ENCODE results near the gene DLGAP4. TPM values are rescaled to one million over a fixed set of nuclear protein-coding genes. Genes with fewer than 3 reads are reported as not detected.

DLGAP4 gene
- total and polyA plus RNA-seq, 8 donors, result 15.1 to 92.2 (median 33.5) TPM

GRCh38 chr20:36431604-36432003 is 125.5 kb downstream of the DLGAP4 start:
- intact Hi-C loops (cut with DNase I; ENCODE audit: low total_unique reads), result no loop called here
- H3K9me3 ChIP-seq, result no peaks in the 10 kb centered on the region
- H3K4me3 ChIP-seq, result no peak overlapping the region
- DNase-seq, result no peak
- no peak overlapping the region for H3K27ac ChIP-seq
- H3K4me1 ChIP-seq, result peaks cover 0 to 10% (median 8%) of the 10 kb centered on the region in 4 donors
- TF ChIP-seq CTCF (IDR thresholded peaks at IDR 0.05), result no peak
- TF ChIP-seq POLR2A (IDR thresholded peaks at IDR 0.05), result no peak
- TF ChIP-seq POLR2AphosphoS5 (IDR thresholded peaks at IDR 0.05), result no peak
- no peak for TF ChIP-seq EP300 (IDR thresholded peaks at IDR 0.05)
- H3K36me3 ChIP-seq, result no peaks in the 10 kb centered on the region
- peaks cover 0 to 9% (median 7%) of the 10 kb centered on the region in 3 donors for H3K27me3 ChIP-seq
- 84 to 88% (median 87%) methylated on average over 19 to 24 of the region's 24 CpGs for WGBS, 5 donors

- intact Hi-C loops (cut with DNase I; ENCODE audit: low total_unique reads), result no loop called here
- Histone ChIP-seq H3K36me3 (no peaks in the 10 kb centered on the region), H3K4me3 (no peak overlapping the region), H3K9me3 (no peaks in the 10 kb centered on the region), H3K27me3 (peaks cover 0 to 13% (median 7%) of the 10 kb centered on the region in 3 donors), H3K4me1 (peaks cover 0 to 11% (median 8%) of the 10 kb centered on the region in 4 donors), H3K27ac (no peak overlapping the region)
- 94 to 97% (median 95%) methylated on average over 19 to 23 of the region's 23 CpGs for WGBS, 5 donors
- no peak for DNase-seq
- TF ChIP-seq POLR2AphosphoS5 (IDR thresholded peaks at IDR 0.05) (no peak), EP300 (IDR thresholded peaks at IDR 0.05) (no peak), POLR2A (IDR thresholded peaks at IDR 0.05) (no peak), CTCF (IDR thresholded peaks at IDR 0.05) (no peak)
Measured at GRCh38 chr20:36432096-36432495, 126.0 kb downstream of the DLGAP4 start.

GRCh38 chr20:36434383-36434782 is 128.2 kb downstream of the DLGAP4 start:
- Histone ChIP-seq H3K27me3 (peaks cover 0 to 22% (median 7%) of the 10 kb centered on the region in 3 donors), H3K4me3 (no peak overlapping the region), H3K27ac (no peak overlapping the region), H3K36me3 (no peaks in the 10 kb centered on the region), H3K9me3 (no peaks in the 10 kb centered on the region), H3K4me1 (peaks cover 0 to 13% (median 10%) of the 10 kb centered on the region in 4 donors)
- TF ChIP-seq CTCF (IDR thresholded peaks at IDR 0.05), result no peak
- no peak for TF ChIP-seq EP300 (IDR thresholded peaks at IDR 0.05)
- TF ChIP-seq POLR2AphosphoS5 (IDR thresholded peaks at IDR 0.05), result no peak
- DNase-seq, result no peak
- intact Hi-C loops (cut with DNase I; ENCODE audit: low total_unique reads), result no loop called here
- 67 to 82% (median 70%) methylated on average over 2 of the region's 2 CpGs for WGBS, 5 donors

GRCh38 chr20:36435124-36435523 is 129.0 kb downstream of the DLGAP4 start:
- H3K27me3 ChIP-seq, result peaks cover 0 to 28% (median 7%) of the 10 kb centered on the region in 3 donors
- H3K4me3 ChIP-seq, result no peak overlapping the region
- no peak for DNase-seq
- WGBS, 5 donors, result 83 to 91% (median 89%) methylated on average over 7 of the region's 7 CpGs
- TF ChIP-seq POLR2A (IDR thresholded peaks at IDR 0.05), result no peak
- no peak for TF ChIP-seq POLR2AphosphoS5 (IDR thresholded peaks at IDR 0.05)
- TF ChIP-seq CTCF (IDR thresholded peaks at IDR 0.05), result no peak
- no peak for TF ChIP-seq EP300 (IDR thresholded peaks at IDR 0.05)
- no peaks in the 10 kb centered on the region for H3K9me3 ChIP-seq
- peaks cover 0 to 16% (median 11%) of the 10 kb centered on the region in 4 donors for H3K4me1 ChIP-seq
- intact Hi-C loops (cut with DNase I; ENCODE audit: low total_unique reads), result no loop called here
- no peak overlapping the region for H3K27ac ChIP-seq
- no peaks in the 10 kb centered on the region for H3K36me3 ChIP-seq

Measured in stomach (tissue), 9 donors.